Measurements from ENCODE around the gene ADARB2.

- TF ChIP-seq CTCF (IDR thresholded peaks at IDR 0.05; ENCODE audit: insufficient read depth, low read length) (no peak), GABPA (IDR thresholded peaks at IDR 0.05; ENCODE audit: low read depth) (no peak), POLR2AphosphoS5 (IDR thresholded peaks at IDR 0.05; ENCODE audit: low read depth) (no peak), REST (IDR thresholded peaks at IDR 0.05; ENCODE audit: insufficient replicate concordance, low read depth) (no peak)
Observed at GRCh38 chr10:1608408-1608807, 128.9 kb downstream of the ADARB2 start.

All from HL-60 (cell line).